CD14-positive monocyte (primary cell): ENCODE results near the gene LCLAT1. TPM values are rescaled to one million over a fixed set of nuclear protein-coding genes. Genes with fewer than 3 reads are reported as not detected.

ENCODE experiments used
- DNase-seq, 3 donors: peaks; one replicate each; pipeline ENCODE4 v3.0.0-alpha.2; 2011 to 2022
- H2AFZ ChIP-seq: 2 replicates; pipeline ENCODE4 v1.6.0; 2012; ENCODE audit warnings: mild to moderate bottlenecking, low read depth, low read length, inconsistent platforms; ENCODE audit not compliant: insufficient read depth, poor library complexity, severe bottlenecking
- H3K27ac ChIP-seq, 2 donors: 1 replicate in 1 of 2; 2 replicates in 1 of 2; pipeline ENCODE4 v1.5.1; 2012 to 2013; ENCODE audit warnings: low read length in 2 of 2, control low read depth in 1 of 2, inconsistent platforms in 1 of 2, low read depth in 1 of 2, mild to moderate bottlenecking in 1 of 2
- H3K27me3 ChIP-seq, 2 donors: one replicate each; pipeline versions ENCODE4 v1.6.0 to v1.6.1; 2011 to 2013; ENCODE audit warnings: low read length in 2 of 2; ENCODE audit not compliant: control insufficient read depth in 2 of 2, insufficient read depth in 2 of 2
- H3K36me3 ChIP-seq, 2 donors: replicated peaks in 1 of 2; 1 replicate in 1 of 2; 2 replicates in 1 of 2; pipeline versions ENCODE4 v1.5.1 to v1.6.1; 2012 to 2013; ENCODE audit warnings: low read length in 2 of 2, control low read depth in 1 of 2, inconsistent platforms in 1 of 2, mild to moderate bottlenecking in 1 of 2; ENCODE audit not compliant: insufficient read depth in 2 of 2, control insufficient read depth in 1 of 2
- H3K4me1 ChIP-seq, 2 donors: 1 replicate in 1 of 2; 2 replicates in 1 of 2; pipeline versions ENCODE4 v1.5.1 to v1.6.1; 2012 to 2013; ENCODE audit warnings: low read length in 2 of 2, control low read depth in 1 of 2, inconsistent platforms in 1 of 2, mild to moderate bottlenecking in 1 of 2, moderate library complexity in 1 of 2; ENCODE audit not compliant: insufficient read depth in 2 of 2, control insufficient read depth in 1 of 2
- H3K4me2 ChIP-seq: replicated peaks from 2 replicates; pipeline ENCODE3; 2012; ENCODE audit warnings: low read length, moderate library complexity, mild to moderate bottlenecking; ENCODE audit not compliant: poor library complexity, severe bottlenecking; ENCODE audit errors: extremely low read depth
- H3K4me3 ChIP-seq, 3 experiments: fragments of 200-600 bp in 1 of 3; sonication (generic) in 1 of 3; replicated peaks in 1 of 3; 1 replicate in 2 of 3; 2 replicates in 1 of 3; pipeline ENCODE4 v1.5.1; 2011 to 2013; ENCODE audit warnings: low read length in 3 of 3, mild to moderate bottlenecking in 3 of 3, control low read depth in 2 of 3, low read depth in 2 of 3, inconsistent platforms in 1 of 3, moderate library complexity in 1 of 3
- H3K79me2 ChIP-seq: 2 replicates; pipeline ENCODE4 v1.6.0; 2012; ENCODE audit warnings: mild to moderate bottlenecking, control low read depth, inconsistent platforms, low read length, moderate library complexity; ENCODE audit not compliant: insufficient read depth
- H3K9ac ChIP-seq: 2 replicates; pipeline ENCODE4 v1.6.0; 2017; ENCODE audit warnings: low read length, mild to moderate bottlenecking; ENCODE audit not compliant: insufficient read depth, poor library complexity, severe bottlenecking
- H3K9me3 ChIP-seq, 2 donors: replicated peaks in 1 of 2; 1 replicate in 1 of 2; 2 replicates in 1 of 2; pipeline versions ENCODE4 v1.5.1 to v1.6.1; 2012 to 2013; ENCODE audit warnings: low read length in 2 of 2, control low read depth in 1 of 2; ENCODE audit not compliant: control insufficient read depth in 1 of 2, insufficient read depth in 1 of 2
- H4K20me1 ChIP-seq: 2 replicates; pipeline ENCODE4 v1.6.0; 2012; ENCODE audit warnings: mild to moderate bottlenecking, low read length, control low read depth, moderate library complexity; ENCODE audit not compliant: insufficient read depth
- H3K27ac Mint-ChIP-seq, 7 donors: one replicate each; pipeline ENCODE4 v1.8.0; 2020; ENCODE audit warnings: mild to moderate bottlenecking in 7 of 7, mixed read lengths in 7 of 7, moderate library complexity in 6 of 7, inconsistent platforms in 2 of 7
- H3K27me3 Mint-ChIP-seq, 3 donors: one replicate each; pipeline ENCODE4 v1.8.0; 2021 to 2022; ENCODE audit warnings: low read depth in 3 of 3, mild to moderate bottlenecking in 3 of 3, mixed read lengths in 3 of 3, moderate library complexity in 3 of 3, inconsistent platforms in 1 of 3
- H3K36me3 Mint-ChIP-seq, 2 donors: one replicate each; pipeline ENCODE4 v1.8.0; 2020; ENCODE audit warnings: mixed read lengths in 2 of 2, inconsistent platforms in 1 of 2, mild to moderate bottlenecking in 1 of 2
- H3K4me1 Mint-ChIP-seq: one replicate; pipeline ENCODE4 v1.8.0; 2020; ENCODE audit warnings: mild to moderate bottlenecking, mixed read lengths
- H3K4me3 Mint-ChIP-seq, 2 donors: one replicate each; pipeline ENCODE4 v1.8.0; 2020; ENCODE audit warnings: mild to moderate bottlenecking in 2 of 2, mixed read lengths in 2 of 2, moderate library complexity in 1 of 2
- H3K9me3 Mint-ChIP-seq, 7 donors: one replicate each; pipeline ENCODE4 v1.8.0; 2020 to 2022; ENCODE audit warnings: mixed read lengths in 7 of 7, mild to moderate bottlenecking in 6 of 7, moderate library complexity in 6 of 7, inconsistent platforms in 2 of 7
- CTCF ChIP-seq: fragments of 200-600 bp; IDR thresholded peaks from one replicate; pipeline ENCODE4 v1.8.0; 2022; ENCODE audit warnings: antibody characterized with exemption, mild to moderate bottlenecking
- WGBS: methylation state at CpG from one replicate; pipeline ENCODE4 v1.1.5; 2013; ENCODE audit warnings: missing lambda C conversion rate; ENCODE audit not compliant: insufficient coverage; 5-methylcytosine and 5-hydroxymethylcytosine counted together
- intact Hi-C, 2 donors: fragments of 100-400 bp; cut with micrococcal nuclease; formaldehyde crosslinking; loops; one replicate each; pipeline versions ENCODE4 v1.15.0 to v1.15.1; 2023
- polyA plus RNA-seq, 3 donors: library from polyadenylated mRNA; depleted of rRNA in 1 of 3; unstranded in 2 of 3; stranded (reverse) in 1 of 3; fragments of 300-500 nt in 2 of 3; fragments of >200 nt in 1 of 3; fragmentation: Illumina TruSeq in 2 of 3; gene quantifications; 1 replicate in 2 of 3; 2 replicates in 1 of 3; pipeline ENCODE4 v1.2.3, GENCODE V29; 2012 to 2021

The LCLAT1 gene
- polyA plus RNA-seq, 3 donors = 1.2 to 5.7 (median 1.3) TPM

DNA sequence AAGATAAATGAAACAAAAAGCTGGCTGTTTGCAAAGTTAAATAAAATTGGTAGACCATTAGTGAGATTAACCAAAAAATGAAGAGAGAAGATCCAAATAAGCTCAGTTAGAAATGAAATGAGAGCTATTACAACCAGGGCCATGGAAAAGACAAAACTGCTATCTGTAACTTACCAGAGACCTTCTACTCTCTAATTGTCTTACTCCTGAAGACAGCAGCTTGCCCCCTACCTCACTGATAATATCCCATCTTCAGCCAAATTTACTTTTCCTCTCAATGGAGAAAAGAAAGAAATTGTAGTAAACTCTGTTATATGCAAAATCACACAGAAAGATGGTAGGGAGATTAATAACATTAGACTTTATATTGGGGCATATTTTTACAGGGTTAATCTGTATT lies 178.2 kb downstream of the LCLAT1 start:
- intact Hi-C loops = no loop called here

DNA sequence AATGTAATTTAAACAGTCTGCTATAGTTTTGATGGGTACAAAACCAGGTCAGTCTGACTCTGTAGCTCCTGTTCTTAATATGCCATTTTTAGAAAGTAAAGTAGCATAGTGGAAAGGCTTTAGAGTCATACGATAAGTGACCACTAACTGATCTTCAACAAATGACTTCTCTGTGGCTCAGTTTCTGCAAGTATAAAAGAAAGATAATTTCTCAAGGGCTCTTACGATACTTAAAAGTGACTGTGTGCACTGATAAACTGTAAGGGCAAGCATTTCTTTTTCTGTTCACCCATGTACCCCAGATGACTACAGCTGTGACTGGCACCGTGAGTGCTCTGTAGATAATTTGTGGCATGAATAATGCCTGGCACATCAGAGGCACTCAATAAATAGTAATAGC lies 178.7 kb downstream of the LCLAT1 start:
- TF ChIP-seq CTCF = no peak
- no peak overlapping the region for H3K4me3 Mint-ChIP-seq
- Histone ChIP-seq H3K4me2 (no peak overlapping the region), H3K4me3 (no peak overlapping the region), H3K9ac (no peak overlapping the region), H3K36me3 (no peaks in the 10 kb centered on the region), H3K27ac (no peak overlapping the region), H3K27me3 (no peaks in the 10 kb centered on the region), H3K79me2 (no peaks in the 10 kb centered on the region), H3K4me1 (no peaks in the 10 kb centered on the region), H3K9me3 (peaks cover 0 to 8% of the 10 kb centered on the region in 2 donors), H2AFZ (no peak overlapping the region), H4K20me1 (no peaks in the 10 kb centered on the region)
- peaks cover 0 to 2% (median 0%) of the 10 kb centered on the region in 3 donors for H3K27me3 Mint-ChIP-seq
- H3K9me3 Mint-ChIP-seq = peaks cover 0 to 7% (median 2%) of the 10 kb centered on the region in 7 donors
- no peak overlapping the region for H3K27ac Mint-ChIP-seq
- H3K36me3 Mint-ChIP-seq = peaks cover 9 to 13% of the 10 kb centered on the region in 2 donors
- WGBS = 100% methylated on average over 1 of the region's 3 CpGs
- DNase-seq = no peak
- H3K4me1 Mint-ChIP-seq = no peaks in the 10 kb centered on the region
- intact Hi-C loops = no loop called here

More for the DNA sequence above, 178.2 kb downstream of the LCLAT1 start:
- H3K9me3 ChIP-seq = peaks cover 0 to 8% of the 10 kb centered on the region in 2 donors
- H3K27me3 ChIP-seq = no peaks in the 10 kb centered on the region
- H3K4me3 Mint-ChIP-seq = no peak overlapping the region
- H3K79me2 ChIP-seq = no peaks in the 10 kb centered on the region
- H3K4me3 ChIP-seq = no peak overlapping the region
- H3K27ac Mint-ChIP-seq = no peak overlapping the region
- peaks cover 0 to 7% (median 2%) of the 10 kb centered on the region in 7 donors for H3K9me3 Mint-ChIP-seq
- H4K20me1 ChIP-seq = no peaks in the 10 kb centered on the region
- H3K4me1 Mint-ChIP-seq = no peaks in the 10 kb centered on the region
- no peaks in the 10 kb centered on the region for H3K4me1 ChIP-seq
- H3K36me3 ChIP-seq = no peaks in the 10 kb centered on the region
- DNase-seq = no peak
- H3K9ac ChIP-seq = no peak overlapping the region
- TF ChIP-seq CTCF = no peak
- peaks cover 9 to 13% of the 10 kb centered on the region in 2 donors for H3K36me3 Mint-ChIP-seq
- no peak overlapping the region for H3K27ac ChIP-seq
- H2AFZ ChIP-seq = no peak overlapping the region
- peaks cover 0 to 2% (median 0%) of the 10 kb centered on the region in 3 donors for H3K27me3 Mint-ChIP-seq
- no peak overlapping the region for H3K4me2 ChIP-seq
